CD4-positive, alpha-beta T cell treated with Interleukin-4 for 4 hours (primary cell): ENCODE data around the gene DPYSL5.
"Not testable (repeated sequence)": the region's sequence is repeated elsewhere in the genome, so short reads cannot be mapped to it uniquely, and the experiment has no call there.

Experiments
- DNase-seq: peaks from one replicate; pipeline ENCODE4 v3.0.0-alpha.2; 2020

Gene DPYSL5

DNA sequence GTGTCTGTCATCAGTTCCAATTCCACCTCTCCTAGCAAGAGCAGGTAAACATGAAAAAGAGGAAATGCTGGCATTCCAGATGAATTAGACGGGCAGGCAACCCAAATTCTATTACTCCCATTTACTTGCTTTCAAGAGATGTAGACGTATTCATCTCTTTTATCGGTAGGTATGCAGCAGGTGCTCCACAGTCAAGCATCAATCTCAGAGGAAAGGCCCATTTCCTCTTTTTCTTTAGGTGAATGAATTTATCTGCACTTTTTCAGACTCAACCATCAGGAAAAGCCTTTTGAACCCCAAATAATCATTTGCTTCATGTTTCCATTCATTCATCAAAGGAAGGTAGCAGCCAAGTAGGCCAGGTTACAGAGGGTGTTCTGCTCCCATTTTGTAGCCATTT is 27.9 kb downstream of the DPYSL5 start:
- DNase-seq: no peak

DNA sequence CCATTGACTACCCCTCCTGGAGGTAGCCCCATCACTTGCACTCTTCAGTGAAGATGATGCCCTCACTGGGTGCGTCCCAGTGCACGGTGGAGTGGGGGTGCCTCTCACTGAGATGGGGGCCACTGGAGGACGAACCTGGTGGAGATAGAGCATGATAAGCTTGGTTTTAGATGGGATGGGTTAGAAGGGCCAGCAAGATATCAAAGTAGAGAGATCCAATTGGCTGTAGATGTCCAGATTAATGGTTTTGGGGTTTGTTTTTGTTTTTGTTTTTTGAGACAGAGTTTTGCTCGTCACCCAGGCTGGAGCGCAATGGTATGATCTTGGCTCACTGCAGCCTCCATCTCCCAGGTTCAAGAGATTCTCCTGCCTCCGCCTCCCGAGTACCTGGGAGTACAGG is 28.3 kb downstream of the DPYSL5 start:
- no peak for DNase-seq

DNA sequence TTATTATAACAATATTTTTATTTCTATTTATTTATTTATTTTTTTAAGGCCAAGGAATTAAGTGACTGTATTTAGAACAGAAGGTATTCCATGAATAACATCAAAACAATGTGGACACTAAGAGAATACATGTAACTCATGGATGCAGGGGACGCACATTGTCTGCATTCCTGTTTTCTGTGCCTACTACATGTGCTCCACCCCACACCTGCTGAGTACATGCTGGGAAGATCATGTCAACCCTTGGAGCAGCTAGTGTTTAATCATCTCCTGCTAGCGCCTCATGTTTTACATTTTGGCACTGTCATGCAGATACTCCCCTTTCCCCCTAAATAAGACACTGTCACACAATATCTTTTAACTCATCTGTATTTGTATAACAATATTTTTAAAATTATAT is 29.3 kb downstream of the DPYSL5 start:
- no peak for DNase-seq

DNA sequence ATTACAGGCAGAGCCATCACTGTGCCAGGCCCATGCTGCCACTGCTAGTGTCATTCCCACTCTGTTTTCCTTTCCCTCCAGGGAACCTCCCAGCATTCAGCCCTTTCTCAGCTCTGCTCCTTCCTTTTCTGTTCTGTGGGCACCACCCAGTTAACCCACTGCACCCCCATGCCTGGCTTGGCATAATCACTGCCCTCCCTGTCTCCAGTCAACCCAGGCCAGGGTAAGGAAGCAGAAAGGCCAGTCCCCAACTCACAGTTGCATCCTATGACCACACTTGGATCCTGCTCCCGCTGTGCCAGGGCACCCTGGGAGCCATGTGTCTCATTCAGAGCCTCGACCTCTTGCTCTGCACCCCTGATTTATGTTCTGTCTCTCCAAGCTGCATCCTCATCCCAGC is 32.2 kb downstream of the DPYSL5 start:
- DNase-seq: no peak

DNA sequence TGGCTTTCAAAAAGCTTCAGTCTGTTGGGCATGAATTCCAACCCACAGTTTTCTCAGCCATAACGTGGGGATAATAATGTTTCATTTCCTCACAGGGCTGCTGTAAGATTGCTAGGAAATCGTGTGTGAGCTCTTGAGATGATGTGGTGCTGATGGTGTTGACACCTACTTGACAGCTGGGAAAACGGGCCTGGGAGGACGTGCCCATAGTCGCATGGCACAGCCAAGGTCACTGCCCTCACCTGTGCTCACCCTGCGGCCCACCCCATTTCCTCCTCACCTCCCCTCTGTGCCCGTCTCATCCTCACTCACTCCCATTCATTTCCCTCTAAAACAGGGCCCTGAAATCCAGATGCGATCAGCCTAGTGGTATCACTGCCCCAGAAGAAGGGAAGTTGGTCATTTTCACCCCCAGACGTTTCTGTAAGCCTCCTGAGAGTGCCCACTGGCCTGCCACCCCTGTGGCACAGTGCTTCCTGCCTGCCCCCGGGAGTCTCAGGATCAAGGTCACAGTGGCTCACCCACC is 33.0 kb downstream of the DPYSL5 start:
- no peak for DNase-seq

DNA sequence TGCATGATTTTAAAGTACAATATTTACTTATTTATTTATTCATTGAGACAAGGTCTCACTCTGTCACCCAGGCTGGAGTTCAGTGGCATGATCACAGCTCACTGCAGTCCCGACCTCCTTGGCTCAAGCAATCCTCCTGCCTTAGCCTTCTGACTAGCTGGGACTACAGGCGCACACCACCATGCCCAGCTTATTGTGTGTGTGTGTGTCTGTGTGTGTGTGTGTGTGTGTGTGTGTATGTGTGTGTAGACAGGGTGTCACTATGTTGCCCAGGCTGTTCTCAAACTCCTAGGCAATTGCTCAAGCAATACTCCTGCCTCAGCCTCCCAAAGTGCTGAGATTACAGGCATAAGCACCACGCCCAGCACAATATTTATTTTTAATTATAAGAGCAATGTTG is 34.3 kb downstream of the DPYSL5 start:
- not testable (repeated sequence) for DNase-seq

DNA sequence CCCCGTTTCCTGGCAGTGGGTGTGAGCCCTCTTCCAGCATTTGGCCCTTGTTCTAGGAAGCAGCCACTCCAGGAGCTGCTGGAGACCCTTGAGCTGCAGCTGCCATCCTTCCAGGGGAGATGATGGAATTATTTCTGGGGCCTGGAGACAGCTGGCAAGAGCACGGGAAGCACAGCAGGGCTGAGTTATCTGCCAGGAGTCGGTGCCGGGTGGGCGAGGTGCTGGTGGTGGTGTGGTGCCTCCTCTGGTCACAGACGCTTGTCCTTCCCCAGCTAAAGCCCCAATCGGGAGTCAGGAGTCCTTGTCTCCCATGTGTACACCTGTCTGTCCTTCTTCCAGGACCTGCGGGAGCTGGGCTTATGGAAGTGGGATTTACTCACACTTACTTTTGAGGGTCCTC is 36.0 kb downstream of the DPYSL5 start:
- DNase-seq: no peak

DNA sequence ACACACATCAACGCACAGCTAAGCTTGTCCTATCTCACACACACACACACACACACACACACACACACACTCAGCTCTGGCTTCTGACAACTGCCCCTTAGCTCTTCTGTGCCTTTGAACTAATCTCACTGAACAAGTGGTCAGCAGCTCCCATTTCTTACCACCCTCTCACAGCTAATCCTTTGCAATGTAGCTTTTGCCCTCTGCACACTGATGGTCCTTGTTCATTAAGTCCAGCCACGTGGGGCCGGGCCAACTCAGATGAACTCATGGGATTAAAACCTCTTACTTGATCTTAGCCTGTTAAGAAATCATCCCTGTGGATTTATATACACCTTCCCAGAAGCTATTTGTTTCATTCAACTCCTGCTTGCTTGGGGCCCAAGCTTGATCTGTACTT is 36.6 kb downstream of the DPYSL5 start:
- no peak for DNase-seq

DNA sequence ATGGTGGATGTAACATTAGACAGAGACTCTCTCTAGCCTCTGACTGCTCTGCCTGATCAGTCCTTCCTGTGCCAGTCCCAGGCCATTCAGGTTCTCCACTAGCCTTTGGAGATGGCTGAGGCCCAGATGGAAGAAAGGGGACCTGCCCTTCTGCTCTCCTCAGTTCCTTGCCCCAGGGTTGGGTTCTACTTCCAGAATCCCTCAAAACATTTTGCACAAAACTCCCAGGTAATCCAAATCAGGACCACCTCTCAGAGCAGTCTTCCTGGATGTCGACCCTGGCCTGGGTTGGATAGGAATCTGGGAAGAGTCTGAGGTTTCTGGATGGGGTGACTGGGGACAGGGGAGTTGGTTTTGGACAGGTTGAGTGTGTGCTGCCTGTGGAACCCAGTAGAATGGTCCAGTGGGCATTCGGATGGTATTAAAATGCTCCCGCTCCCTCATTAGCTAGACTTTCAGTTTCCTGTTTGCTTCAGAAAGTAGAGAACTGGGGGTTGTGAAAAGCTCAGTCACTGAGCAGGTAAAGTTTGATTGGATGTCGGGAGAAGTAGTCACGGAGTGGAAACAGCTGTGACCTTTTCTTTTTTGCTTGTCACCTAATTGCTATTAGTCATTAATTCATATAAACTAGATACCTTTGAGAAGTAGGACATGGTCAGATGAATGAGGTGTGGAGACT is 37.9 kb downstream of the DPYSL5 start:
- DNase-seq: no peak

DNA sequence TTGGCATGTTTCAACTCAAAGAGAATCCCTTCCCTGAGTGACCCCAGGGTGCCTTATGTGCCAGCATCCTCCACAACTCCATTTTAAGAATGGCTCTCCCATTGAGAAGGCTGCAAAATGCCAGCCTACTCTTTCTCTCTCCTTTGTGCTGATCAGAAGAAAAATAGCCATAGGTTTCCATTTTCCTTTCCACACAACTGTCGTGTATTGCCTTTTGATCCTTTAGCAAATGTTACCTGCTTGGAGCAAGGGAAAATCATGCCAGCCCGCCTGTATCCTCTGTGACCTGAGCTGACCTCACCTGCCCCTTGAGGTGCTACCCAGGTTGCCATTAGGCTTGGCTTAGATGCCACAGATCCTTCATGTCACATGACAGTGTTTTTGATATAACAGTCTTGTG is 38.8 kb downstream of the DPYSL5 start:
- no peak for DNase-seq

DNA sequence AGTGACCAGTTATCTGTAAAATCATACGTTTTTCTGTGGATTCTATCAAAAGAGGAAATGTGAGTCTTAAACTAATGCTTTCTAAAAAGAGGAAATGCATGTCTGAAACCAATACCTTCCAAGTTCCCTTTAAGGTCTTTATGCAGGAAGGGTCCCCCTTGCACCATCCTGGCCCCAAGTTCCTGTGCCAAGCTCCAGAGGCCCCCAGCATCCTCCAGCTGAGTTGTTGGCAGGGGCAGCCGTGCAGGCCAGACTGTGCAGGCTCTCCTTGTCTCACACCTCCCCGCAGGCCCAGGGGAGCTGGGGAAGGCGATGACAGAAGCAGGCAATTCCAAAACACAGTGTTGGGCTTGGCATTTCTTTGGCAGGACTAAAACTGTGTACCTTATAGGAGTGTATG is 39.2 kb downstream of the DPYSL5 start:
- DNase-seq: no peak

DNA sequence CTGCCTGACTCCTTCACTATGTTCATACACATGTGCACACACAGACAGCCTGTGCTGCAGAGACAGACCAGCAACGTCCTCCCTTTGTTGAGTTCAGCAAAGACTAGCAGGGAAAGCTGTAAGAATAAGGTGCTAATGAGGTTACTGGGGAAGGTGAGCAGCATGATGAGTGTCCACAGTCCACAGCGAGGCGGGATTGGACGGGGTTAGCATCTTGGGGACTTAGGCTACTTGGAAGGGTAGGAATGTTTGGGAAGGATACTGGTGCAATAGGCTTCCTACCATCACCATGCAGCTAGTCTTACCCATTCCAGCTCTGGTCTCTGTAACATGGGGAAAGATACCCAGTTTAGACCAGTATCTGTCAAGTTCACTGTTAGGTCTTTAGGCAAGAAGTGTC is 41.9 kb downstream of the DPYSL5 start:
- no peak for DNase-seq

DNA sequence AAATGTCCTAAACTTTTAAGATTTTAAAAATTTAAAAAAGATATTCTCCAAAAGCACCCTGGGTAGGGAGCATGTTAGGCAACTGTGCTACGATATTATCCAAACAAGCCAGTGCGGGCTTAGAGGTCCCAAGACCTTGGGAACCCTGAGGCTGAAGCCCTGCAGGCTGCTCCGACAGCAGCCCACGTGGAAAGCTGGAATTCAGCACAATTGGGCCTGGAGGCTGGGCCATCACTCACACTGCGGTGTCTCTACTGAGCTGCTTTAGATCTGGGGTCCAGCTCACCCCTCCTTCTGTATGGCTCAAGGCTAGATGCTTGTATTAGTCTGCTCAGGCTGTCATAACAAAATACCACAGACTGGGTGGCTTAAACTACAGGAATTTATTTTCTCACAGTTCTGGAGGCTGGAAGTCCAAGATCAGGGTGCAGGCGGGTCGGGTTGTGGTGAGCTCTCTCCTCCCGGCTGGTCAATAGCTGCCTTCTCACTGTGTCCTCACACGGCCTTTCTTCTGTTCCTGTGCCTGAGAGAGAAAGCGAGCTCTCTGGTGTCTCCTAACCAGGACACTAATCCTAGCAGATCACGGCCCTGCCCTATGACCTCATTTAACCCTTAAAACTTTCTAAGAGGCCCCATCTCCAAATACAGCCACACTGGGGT is 42.5 kb downstream of the DPYSL5 start:
- no peak for DNase-seq

DNA sequence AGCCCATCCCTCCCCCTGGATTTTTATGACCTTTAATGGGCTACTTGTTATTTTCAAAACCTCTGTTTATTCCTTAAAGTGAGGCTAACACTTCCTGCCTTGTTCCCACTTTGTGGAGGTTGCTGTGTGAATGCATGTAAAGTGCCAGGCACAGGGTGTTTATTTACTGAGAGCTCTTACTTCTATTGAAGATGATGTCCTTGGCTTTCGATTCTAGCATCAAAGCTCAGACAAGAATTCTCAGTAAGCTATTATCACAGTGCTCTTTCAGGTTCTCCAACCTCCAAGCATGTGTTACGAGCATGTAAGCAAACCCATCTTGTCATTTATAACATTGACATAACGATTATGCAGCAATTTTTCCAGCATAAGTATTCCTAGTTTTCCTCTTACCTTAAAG is 44.2 kb downstream of the DPYSL5 start:
- no peak for DNase-seq

DNA sequence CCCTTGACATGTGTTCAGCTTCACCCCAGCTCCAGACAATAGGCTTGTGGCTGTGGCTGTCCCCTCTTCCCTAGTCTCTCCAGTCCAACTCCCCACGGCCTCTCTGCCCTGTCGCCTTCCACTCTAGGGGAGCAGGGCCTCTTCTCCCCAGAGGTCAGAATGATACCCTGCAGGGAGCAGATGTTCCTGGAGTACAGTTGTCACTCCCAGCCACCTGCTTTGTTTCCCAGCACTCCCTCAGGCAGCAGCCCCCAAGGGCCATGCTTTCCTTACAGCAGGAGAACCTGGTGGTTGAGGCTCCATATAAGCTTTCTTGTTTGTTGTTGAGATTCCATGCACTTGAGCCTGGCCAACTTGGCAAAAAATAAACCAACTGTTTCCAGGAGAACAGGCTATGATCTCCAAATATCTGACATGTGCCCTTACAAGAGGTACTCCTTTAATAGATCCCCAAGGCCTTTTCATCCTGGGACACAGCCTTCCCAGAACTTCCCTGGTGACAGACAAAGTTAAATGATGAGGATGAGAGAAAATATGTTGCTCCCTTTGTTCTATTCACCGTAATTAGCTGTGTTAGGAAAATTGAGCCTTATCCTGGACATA is 45.1 kb downstream of the DPYSL5 start:
- no peak for DNase-seq

DNA sequence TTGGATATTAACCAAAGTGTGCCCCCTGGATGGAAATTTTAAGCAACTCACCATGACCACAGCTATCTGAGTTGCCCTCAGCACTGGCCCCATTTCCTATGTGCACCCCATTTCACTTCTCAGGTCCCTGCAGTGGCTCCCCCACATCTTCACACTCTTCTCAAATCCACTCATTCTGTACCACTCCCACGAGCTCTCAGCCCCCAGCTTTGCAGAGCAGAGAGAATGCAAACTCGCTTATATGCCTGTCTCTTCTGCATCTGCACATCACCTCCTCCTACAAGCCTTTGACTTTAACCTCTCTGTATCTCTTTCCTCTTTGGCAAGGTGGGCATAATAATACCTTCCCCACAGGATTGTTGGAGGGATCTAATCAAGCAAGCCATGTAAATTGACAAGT is 46.2 kb downstream of the DPYSL5 start:
- DNase-seq: no peak

DNA sequence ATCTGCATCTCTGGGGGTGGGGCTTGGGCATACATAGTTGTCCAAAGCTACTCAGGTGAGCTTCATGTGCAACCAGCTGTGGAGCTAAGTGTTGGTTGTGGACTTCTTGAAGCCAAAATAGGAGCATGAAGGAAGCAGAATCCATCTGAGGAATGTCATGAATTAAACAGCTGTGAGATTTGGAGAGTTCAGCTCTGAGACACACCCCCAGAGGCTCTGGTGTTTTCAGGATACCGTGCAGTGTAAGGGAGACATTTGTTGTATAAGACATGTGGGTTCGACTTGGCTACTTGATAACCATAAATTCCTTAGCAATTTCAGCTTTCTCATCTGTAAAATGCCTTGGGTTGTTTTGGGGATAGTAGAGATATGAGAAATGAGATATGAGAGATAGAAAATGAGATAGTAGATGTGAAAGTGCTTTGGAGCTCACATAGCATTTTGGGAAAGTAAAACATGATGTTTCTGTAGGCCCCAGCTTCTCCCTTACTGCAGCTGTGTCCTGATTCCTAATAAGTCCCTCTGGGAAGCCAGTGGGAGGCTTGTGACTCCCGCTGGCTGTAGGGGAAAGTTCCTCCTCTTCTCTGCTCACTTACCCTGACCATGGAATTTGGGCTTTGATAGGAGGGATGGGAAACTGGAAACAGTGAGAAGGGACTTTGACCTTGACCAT is 50.0 kb downstream of the DPYSL5 start:
- no peak for DNase-seq

DNA sequence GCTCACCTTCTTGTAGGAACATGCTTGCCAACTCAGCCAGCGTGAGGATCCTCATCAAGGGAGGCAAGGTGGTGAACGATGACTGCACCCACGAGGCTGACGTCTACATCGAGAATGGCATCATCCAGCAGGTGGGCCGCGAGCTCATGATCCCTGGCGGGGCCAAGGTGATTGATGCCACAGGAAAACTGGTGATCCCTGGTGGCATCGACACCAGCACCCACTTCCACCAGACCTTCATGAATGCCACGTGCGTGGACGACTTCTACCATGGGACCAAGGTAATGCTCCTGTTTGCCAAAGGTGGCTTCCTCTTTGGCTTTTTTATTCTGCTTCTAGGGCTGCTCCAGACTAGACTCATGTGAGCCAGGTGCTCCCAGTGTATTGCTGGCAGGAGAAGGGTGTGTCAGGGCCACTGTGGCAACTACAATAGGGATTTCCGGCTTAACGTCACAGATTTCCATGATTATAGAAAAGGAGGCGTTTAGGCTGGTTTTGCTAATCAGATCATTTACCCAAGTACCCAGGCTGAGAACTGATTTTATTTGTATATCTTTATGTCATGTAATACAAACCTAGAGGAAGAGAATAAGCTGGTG is 50.6 kb downstream of the DPYSL5 start:
- no peak for DNase-seq

DNA sequence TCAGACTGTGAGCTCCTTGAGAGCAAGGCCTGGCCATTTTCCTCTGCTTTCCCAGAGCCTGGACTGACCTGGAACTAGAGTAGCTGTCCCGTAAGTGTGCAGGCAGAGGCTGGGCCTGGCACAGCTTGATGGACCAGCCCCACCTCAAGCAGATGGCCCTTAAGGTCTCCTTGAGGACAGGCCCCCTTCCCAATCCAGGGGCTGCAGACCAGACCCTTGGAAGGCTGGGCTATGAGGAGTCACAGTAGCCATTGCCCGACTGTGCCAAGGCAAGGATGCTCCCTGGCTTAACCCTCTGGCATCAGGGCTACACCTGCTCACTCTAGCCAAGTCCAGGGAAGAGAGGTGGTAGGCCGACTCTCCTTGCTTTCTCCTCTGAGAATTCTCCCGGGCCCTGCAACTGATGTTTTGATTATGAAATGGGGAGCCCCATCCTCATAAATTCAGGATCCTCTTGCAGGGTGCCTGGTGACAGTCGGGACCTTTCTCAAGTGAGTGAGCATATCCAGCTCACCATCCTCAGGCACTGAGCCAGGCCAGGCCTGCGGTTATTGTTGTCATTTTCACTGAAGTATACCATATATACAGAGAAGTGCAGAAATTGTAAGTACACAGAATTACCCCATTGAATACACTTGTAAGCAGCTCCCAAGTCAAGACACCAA is 51.7 kb downstream of the DPYSL5 start:
- DNase-seq: no peak

DNA sequence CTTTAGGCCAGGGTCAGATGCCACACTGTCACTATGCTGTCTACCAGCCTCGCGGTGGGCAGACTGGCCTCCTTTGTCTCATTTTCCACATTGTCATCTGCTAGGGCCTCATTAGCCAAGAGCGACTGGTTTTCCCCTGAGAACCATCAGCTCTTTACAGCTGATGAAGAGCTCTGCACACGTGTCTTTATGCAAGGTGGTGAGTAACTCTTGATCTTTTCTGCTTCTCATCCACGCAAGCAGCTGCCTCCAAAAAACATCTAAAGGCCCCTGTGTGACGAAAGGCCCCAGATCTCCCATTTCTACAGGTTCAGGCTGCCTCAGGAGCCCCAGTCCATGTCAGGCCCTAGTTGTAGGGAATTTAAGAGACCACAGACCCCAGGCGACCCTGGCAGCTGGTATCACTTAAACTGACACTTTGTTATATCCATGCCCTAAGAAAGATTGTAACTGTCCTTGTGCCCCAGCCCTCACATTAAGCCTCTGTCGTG is 52.9 kb downstream of the DPYSL5 start:
- DNase-seq: no peak

DNA sequence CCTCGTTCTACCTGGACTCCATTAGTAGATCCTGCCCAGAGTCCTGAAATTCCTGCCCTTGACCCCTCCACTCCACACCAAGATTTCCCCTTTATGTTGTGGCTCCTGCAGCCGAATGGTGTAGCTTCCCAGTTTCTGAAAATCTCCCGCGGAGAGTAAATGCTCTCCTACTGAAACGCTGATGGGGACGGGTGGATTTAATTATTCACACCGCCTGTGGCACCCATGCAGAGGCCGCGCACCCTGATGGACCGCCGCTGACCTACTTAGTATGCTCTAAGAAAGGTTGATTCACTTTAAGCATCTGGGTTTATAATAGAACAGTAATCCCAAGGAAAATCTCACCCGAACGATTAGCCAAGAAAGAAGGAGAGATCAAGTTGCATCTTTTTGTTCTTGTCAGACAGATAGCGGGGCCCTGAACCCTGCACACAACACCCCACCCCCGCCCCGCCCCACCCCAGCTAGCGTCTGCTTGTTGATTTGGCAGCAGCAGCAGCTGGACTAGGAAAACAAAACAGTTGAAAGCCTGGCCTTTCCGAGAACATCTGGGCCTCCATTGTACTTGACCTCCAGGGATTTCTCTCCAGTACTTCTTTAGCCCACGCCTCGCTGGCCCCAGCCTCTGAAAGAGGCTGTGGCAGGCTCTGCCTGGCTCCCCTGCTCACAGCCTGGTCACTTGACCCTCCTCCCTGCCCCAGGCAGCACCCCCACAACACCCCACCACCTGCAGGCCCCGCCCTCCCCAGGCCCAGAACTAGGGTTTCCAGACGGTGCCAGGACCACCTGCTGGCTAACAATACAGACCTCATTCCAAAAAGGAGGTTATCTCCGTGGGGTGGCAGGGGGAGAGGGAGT is 53.6 kb downstream of the DPYSL5 start:
- DNase-seq: no peak

DNA sequence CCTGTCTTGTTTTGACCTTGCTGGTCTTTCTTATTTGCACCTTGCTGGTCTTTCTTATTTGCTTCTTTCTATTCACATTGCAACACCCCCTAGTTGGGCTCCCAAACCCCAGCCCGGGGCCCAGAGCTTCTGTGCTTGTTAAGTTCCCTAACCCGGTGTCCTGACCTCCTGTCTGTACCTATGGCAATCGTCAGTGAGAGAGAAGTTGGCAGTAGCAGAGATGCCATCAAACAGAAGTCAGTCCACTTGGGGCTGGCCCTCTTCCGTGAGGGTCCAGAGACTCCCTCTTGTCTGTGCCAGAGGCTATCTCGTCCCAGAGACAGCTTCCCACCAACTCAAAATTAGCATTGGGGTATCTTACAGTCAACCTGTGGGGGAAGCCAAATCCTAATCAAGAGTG is 55.7 kb downstream of the DPYSL5 start:
- DNase-seq: no peak
